ENCODE measurements around the gene GNG8.

DNA sequence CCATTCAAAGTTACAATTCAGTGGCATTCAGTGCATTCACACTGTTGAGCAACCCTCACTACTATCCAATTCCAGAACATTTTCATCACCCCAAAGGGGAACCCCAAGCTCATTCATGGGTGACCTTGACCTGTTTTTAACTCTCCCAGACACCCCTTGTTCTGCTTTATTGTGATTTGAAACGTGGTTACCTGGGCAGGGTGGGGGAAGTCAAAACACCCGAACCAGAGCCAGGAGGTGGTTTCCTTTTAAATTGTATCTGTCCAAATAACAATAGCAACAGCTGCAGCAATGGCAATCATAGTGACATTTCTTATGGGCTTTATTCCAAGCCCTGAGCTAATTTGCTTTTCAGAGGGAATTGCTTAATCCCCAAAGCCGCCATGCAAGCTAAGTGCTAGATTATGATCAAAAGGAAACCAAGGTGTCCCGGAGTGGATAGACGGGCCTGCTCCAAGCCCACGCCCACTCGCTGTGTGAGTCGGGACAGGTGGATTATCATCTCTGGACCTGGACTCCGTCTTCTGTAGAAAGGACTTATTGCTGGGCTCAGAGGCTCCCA lies 17.3 kb downstream of the GNG8 start:
- TF ChIP-seq, protein P1, sequence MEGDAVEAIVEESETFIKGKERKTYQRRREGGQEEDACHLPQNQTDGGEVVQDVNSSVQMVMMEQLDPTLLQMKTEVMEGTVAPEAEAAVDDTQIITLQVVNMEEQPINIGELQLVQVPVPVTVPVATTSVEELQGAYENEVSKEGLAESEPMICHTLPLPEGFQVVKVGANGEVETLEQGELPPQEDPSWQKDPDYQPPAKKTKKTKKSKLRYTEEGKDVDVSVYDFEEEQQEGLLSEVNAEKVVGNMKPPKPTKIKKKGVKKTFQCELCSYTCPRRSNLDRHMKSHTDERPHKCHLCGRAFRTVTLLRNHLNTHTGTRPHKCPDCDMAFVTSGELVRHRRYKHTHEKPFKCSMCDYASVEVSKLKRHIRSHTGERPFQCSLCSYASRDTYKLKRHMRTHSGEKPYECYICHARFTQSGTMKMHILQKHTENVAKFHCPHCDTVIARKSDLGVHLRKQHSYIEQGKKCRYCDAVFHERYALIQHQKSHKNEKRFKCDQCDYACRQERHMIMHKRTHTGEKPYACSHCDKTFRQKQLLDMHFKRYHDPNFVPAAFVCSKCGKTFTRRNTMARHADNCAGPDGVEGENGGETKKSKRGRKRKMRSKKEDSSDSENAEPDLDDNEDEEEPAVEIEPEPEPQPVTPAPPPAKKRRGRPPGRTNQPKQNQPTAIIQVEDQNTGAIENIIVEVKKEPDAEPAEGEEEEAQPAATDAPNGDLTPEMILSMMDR (conservative IDR thresholded peaks at IDR 0.05 in 1 of 2, IDR thresholded peaks at IDR 0.05 in 1 of 2; ENCODE audit: low read depth in 1 of 2, low read length in 2 of 2) = no peak
- no peak for TF ChIP-seq EZH2 (IDR thresholded peaks at IDR 0.05; ENCODE audit: low read length, missing control alignments)

Data from fibroblast of lung (primary cell).